ENCODE measurements around the gene VEGFA.

VEGFA gene

GRCh38 chr6:43769526-43770371, at the start of gene VEGFA:
Gene VEGFA, plus strand, starts transcription at chr6:43770211.
- H3K27ac ChIP-seq = peak within 1 kb of the TSS; percentile 75 to 99 (median 96)
- H3K4me1 ChIP-seq = peaks cover 22 to 42% (median 28%) of the 10 kb centered on the region in 10 experiments
- no peaks in the 10 kb centered on the region for H3K9me3 ChIP-seq (replicated peaks in 1 of 11)
- TF ChIP-seq Cebpa-rat (IDR thresholded peaks at IDR 0.05) = no peak
- H3K4me2 ChIP-seq = peak within 1 kb of the TSS; percentile 86 to 100 (median 97)
- peaks cover 30 to 48% (median 41%) of the 10 kb centered on the region in 11 experiments for H4K20me1 ChIP-seq
- H3K27me3 ChIP-seq = no peaks in the 10 kb centered on the region
- H3K9ac ChIP-seq = peak within 1 kb of the TSS; percentile 93 to 100 (median 96)
- H3K4me3 ChIP-seq = peak within 1 kb of the TSS; percentile 89 to 100 (median 98)
- H3K36me3 ChIP-seq = peaks cover 0 to 23% (median 8%) of the 10 kb centered on the region in 11 experiments; a peak in 7 of 22 replicates

DNA sequence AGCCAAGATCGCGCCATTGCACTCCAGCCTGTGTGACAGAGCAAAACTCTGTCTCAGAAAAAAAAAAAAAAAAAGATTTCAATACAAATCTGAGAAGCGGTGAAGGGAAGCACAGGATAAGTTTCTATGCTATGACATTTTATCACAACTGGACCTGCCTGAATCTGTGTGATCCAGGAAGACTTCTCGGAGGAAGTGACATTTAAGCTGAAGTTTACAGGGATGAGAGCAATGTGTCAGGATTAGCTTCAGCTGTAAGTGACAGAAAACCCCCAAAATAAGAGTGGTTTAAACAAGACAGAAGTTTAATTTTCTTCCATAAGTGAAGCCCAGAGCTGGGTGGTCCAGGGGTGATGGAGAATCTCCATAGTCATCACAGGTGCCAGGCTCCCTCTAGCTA, 49.0 kb upstream of the VEGFA start:
- Histone ChIP-seq H3K27me3 (no peaks in the 10 kb centered on the region), H3K9ac (no peak overlapping the region), H3K4me1 (peaks cover 33 to 64% (median 52%) of the 10 kb centered on the region in 10 experiments), H3K4me3 (no peak overlapping the region), H3K27ac (peak overlapping the region in 1 of 11 experiments; percentile 97; a peak in 1 of 22 replicates), H3K9me3 (replicated peaks in 1 of 11) (no peaks in the 10 kb centered on the region), H3K36me3 (no peaks in the 10 kb centered on the region), H4K20me1 (no peaks in the 10 kb centered on the region), H3K4me2 (peak overlapping the region in 1 of 11 experiments; percentile 86; a peak in 1 of 22 replicates)
- no peak for TF ChIP-seq Cebpa-rat (IDR thresholded peaks at IDR 0.05)

- H3K9ac ChIP-seq = peak overlapping the region in 7 of 11 experiments; percentile 2 to 89 (median 81); a peak in 9 of 22 replicates
- no peak for TF ChIP-seq Cebpa-rat (IDR thresholded peaks at IDR 0.05)
Measured at GRCh38 chr6:43722920-43723545, 47.0 kb upstream of the VEGFA start.

DNA sequence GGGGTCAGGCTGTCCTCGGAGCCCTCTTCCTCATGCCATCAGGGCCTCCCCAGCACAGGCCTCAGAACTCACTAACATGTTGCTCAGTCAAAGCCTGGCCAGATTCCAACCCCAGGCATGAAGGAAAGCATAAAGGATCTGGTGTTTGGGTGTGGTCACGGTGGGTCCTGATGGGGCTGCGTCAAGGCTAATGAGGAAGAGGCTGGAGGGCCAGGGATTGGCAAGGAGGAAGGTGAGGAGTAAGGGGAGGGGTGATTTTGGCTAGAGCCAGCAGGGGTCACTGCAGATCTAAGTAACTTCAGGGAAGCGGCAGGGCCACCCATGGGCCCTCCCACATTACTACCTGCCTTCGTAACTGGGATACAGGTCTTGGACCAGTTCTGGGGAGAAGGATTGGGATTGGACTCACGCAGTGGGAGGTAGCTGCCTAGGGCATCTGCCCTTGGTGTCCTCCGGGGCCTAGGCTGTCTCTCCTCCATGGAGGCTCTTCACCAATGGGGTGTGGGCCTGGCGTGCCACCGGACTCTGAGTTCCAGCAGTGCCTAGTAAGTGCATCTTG, 46.2 kb upstream of the VEGFA start:
- Histone ChIP-seq H4K20me1 (no peaks in the 10 kb centered on the region), H3K27ac (peak overlapping the region; percentile 71 to 99 (median 95); a peak in 21 of 22 replicates), H3K4me1 (peaks cover 31 to 74% (median 51%) of the 10 kb centered on the region in 10 experiments), H3K4me3 (peak overlapping the region in 1 of 10 experiments; percentile 57; a peak in 1 of 20 replicates), H3K9ac (peak overlapping the region in 10 of 11 experiments; percentile 70 to 89 (median 82); a peak in 20 of 22 replicates), H3K9me3 (replicated peaks in 1 of 11) (peaks cover 0 to 4% (median 0%) of the 10 kb centered on the region in 11 experiments; a peak in 3 of 22 replicates), H3K36me3 (no peaks in the 10 kb centered on the region), H3K27me3 (no peaks in the 10 kb centered on the region), H3K4me2 (peak overlapping the region; percentile 79 to 94 (median 86))
- no peak for TF ChIP-seq Cebpa-rat (IDR thresholded peaks at IDR 0.05)

More at GRCh38 chr6:43722920-43723545, 47.0 kb upstream of the VEGFA start:
- no peaks in the 10 kb centered on the region for H3K36me3 ChIP-seq
- no peaks in the 10 kb centered on the region for H3K9me3 ChIP-seq (replicated peaks in 1 of 11)
- H3K4me1 ChIP-seq = peaks cover 31 to 74% (median 55%) of the 10 kb centered on the region in 10 experiments
- H4K20me1 ChIP-seq = no peaks in the 10 kb centered on the region
- peak overlapping the region; percentile 71 to 99 (median 95); a peak in 20 of 22 replicates for H3K27ac ChIP-seq
- peak overlapping the region in 10 of 11 experiments; percentile 81 to 94 (median 89); a peak in 17 of 22 replicates for H3K4me2 ChIP-seq
- no peak overlapping the region for H3K4me3 ChIP-seq
- H3K27me3 ChIP-seq = no peaks in the 10 kb centered on the region

DNA sequence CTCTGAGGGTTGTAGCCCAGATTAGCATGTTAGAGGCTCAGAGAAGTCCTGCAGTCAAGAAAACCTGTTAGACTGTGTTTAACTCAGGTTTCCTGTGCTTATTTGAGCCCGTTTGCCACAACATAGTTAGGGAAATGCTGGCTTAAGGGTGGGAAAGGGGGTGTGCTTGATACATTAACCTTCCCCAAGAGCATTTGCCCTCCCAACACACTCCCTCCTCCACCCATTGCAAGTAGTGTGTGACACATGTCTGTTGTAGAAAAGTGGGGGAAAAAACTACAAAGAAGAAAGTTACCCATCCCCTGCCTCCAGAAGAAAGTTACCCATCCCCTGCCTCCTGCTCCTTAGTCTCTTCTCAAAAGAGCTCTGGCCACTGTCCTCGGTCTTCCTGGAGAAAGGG, 45.7 kb upstream of the VEGFA start:
- peak overlapping the region in 4 of 10 experiments; percentile 30 to 57 (median 36); a peak in 6 of 20 replicates for H3K4me3 ChIP-seq
- peak overlapping the region; percentile 66 to 89 (median 82) for H3K9ac ChIP-seq
- H4K20me1 ChIP-seq = no peaks in the 10 kb centered on the region
- H3K4me1 ChIP-seq = peaks cover 31 to 74% (median 51%) of the 10 kb centered on the region in 10 experiments
- no peaks in the 10 kb centered on the region for H3K27me3 ChIP-seq
- no peak for TF ChIP-seq Cebpa-rat (IDR thresholded peaks at IDR 0.05)
- H3K9me3 ChIP-seq (replicated peaks in 1 of 11) = peaks cover 0 to 8% (median 0%) of the 10 kb centered on the region in 11 experiments; a peak in 5 of 22 replicates
- peak overlapping the region; percentile 79 to 94 (median 86) for H3K4me2 ChIP-seq
- no peaks in the 10 kb centered on the region for H3K36me3 ChIP-seq
- peak overlapping the region; percentile 71 to 99 (median 95); a peak in 21 of 22 replicates for H3K27ac ChIP-seq

DNA sequence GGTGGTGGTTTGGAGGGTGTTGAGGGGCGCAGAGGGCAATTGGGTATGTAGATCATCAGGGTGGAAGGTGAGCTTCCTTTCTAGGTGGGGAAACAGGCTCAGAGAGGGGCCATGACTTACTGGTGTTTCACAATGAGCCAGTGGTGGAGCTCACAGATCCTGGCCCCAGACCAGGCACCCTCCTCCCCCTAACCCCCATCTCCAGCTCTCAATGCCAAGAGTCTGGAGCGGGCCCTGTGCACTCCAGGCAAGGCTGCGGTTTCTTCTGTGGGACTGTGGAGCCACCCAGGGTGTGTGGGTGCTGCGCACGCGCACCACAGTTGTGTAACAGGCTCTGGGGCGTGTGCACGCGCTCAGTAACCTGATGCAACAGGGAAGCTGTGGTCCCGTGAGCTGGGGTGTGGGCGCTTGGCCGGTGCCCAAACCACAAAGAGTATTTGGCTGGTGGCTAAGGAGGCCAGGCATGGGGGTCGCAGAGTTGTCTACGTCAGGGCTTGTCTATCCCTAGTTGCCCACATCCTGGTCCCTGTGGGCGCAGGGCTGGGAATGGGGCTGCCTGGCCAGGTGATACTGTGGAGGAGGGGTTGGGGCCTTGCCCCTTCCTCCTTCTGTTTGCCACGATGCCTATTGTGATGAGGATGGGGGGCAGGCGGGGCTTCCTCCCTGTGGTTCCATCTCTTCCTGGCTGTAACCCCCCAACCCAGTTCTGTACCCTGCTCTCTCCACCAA, 44.9 kb upstream of the VEGFA start:
- peak overlapping the region; percentile 66 to 89 (median 82) for H3K9ac ChIP-seq
- H3K9me3 ChIP-seq (replicated peaks in 1 of 11) = peaks cover 5 to 15% (median 7%) of the 10 kb centered on the region in 11 experiments
- peak; percentile 90 to 100 (median 100) for TF ChIP-seq Cebpa-rat (IDR thresholded peaks at IDR 0.05)
- no peaks in the 10 kb centered on the region for H4K20me1 ChIP-seq
- H3K4me1 ChIP-seq = peaks cover 31 to 74% (median 51%) of the 10 kb centered on the region in 10 experiments
- peak overlapping the region; percentile 79 to 94 (median 86) for H3K4me2 ChIP-seq
- H3K4me3 ChIP-seq = peak overlapping the region in 8 of 10 experiments; percentile 1 to 57 (median 39); a peak in 9 of 20 replicates
- peak overlapping the region; percentile 78 to 99 (median 95) for H3K27ac ChIP-seq
- H3K27me3 ChIP-seq = no peaks in the 10 kb centered on the region
- no peaks in the 10 kb centered on the region for H3K36me3 ChIP-seq

DNA sequence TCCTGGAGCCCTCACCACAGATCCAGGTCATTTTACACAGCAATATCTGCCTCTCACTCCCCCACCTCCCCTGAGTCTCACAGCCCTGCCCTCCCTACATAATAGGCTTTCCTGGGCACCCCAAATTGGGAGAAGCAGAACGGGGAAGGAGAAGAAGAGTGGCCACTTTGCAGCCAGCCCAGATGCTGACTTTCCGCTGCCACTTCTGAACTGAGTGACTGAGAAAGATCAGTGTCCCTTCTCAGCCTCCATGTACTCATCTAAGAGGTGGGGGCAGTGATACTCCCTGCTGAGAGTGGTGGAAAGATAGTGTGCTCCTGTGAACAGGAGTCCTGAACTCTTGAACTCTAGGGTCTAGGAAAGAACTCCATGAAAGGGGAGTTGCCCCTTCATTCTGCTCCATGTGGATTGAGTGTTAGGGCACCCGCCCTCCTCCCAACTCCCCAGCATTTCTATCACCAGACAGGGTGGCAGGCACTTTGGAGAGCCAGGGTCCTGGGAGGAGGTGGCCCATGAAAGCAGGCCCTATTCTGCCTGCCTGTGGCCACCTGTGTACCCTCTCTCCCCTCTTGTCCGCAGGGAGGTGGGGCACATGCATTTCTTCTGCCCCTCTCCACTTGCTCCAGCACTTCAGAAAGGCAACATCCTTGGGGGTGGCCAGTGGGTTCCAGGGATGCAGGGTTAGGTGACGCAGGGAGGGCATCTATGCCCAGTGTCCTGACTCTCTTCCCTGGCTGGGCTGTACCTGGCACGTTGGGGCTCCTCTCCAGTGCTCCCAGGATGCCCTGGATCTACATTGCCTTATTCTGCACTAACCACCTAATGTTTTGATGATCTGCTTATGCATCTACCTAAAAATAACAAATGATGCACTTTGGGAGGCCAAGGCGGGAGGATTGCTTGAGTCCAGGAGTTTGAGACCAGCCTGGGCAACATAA, 44.1 kb upstream of the VEGFA start:
- peak overlapping the region in 8 of 10 experiments; percentile 1 to 57 (median 34); a peak in 10 of 20 replicates for H3K4me3 ChIP-seq
- H3K9me3 ChIP-seq (replicated peaks in 1 of 11) = peaks cover 14 to 24% (median 15%) of the 10 kb centered on the region in 11 experiments
- H3K36me3 ChIP-seq = no peaks in the 10 kb centered on the region
- H3K4me2 ChIP-seq = peak overlapping the region; percentile 79 to 94 (median 86)
- no peaks in the 10 kb centered on the region for H4K20me1 ChIP-seq
- TF ChIP-seq Cebpa-rat (IDR thresholded peaks at IDR 0.05) = no peak
- peak overlapping the region; percentile 62 to 89 (median 82); a peak in 21 of 22 replicates for H3K9ac ChIP-seq
- H3K4me1 ChIP-seq = peaks cover 31 to 74% (median 51%) of the 10 kb centered on the region in 10 experiments
- no peaks in the 10 kb centered on the region for H3K27me3 ChIP-seq
- peak overlapping the region; percentile 78 to 99 (median 95) for H3K27ac ChIP-seq

Measured in BLaER1 treated with 17β-estradiol and CSF1 and Interleukin-3, amounts not matched to agents 10 nM and 100 nM (cell line).